Measurements from ENCODE around the gene KRT2.

DNA sequence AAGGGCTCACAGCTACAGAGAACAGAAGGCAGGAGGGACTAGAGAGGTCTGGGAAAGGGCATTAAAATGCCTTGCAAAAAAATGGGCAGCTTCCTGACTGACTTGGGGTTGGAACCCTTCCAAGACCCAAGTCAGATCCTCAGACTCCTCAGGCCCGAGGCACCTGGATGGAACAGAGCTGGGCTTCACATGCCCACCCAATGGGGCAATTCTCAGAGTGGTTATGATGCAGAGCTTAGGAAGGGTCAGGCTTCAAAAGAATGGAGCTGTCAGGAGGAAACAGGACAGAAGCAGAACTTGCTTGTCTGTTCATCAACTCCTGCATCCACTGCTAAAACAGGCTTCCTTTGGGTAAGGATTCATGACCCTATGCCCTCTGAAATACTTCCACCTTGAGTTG, 37.9 kb upstream of the KRT2 start:
- TF ChIP-seq, protein P1, sequence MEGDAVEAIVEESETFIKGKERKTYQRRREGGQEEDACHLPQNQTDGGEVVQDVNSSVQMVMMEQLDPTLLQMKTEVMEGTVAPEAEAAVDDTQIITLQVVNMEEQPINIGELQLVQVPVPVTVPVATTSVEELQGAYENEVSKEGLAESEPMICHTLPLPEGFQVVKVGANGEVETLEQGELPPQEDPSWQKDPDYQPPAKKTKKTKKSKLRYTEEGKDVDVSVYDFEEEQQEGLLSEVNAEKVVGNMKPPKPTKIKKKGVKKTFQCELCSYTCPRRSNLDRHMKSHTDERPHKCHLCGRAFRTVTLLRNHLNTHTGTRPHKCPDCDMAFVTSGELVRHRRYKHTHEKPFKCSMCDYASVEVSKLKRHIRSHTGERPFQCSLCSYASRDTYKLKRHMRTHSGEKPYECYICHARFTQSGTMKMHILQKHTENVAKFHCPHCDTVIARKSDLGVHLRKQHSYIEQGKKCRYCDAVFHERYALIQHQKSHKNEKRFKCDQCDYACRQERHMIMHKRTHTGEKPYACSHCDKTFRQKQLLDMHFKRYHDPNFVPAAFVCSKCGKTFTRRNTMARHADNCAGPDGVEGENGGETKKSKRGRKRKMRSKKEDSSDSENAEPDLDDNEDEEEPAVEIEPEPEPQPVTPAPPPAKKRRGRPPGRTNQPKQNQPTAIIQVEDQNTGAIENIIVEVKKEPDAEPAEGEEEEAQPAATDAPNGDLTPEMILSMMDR (conservative IDR thresholded peaks at IDR 0.05; ENCODE audit: low read depth, low read length), result no peak
- TF ChIP-seq POLR2A (IDR thresholded peaks at IDR 0.05; ENCODE audit: low read depth, low read length), result no peak
- TF ChIP-seq RCOR1 (IDR thresholded peaks at IDR 0.05; ENCODE audit: insufficient replicate concordance, low read length), result no peak
- TF ChIP-seq SMC3 (IDR thresholded peaks at IDR 0.05; ENCODE audit: low read depth, low read length), result no peak
- no peak for TF ChIP-seq RAD21 (IDR thresholded peaks at IDR 0.05; ENCODE audit: low read length)
- no peak for TF ChIP-seq MAFK (IDR thresholded peaks at IDR 0.05; ENCODE audit: low read depth, low read length)

Measured in IMR-90 (cell line).